ENCODE data around the gene SLC9B2.

The SLC9B2 gene

GRCh38 chr4:103036169-103036568, 40.4 kb downstream of the SLC9B2 start:
- no peaks in the 10 kb centered on the region for H3K27me3 ChIP-seq (ENCODE audit: insufficient read depth, poor library complexity, severe bottlenecking)
- no peak for TF ChIP-seq SPI1 (IDR thresholded peaks at IDR 0.05; ENCODE audit: borderline replicate concordance, low read depth)
- TF ChIP-seq REST (IDR thresholded peaks at IDR 0.05; ENCODE audit: insufficient replicate concordance, low read depth), result no peak
- no peak for TF ChIP-seq CTCF (IDR thresholded peaks at IDR 0.05; ENCODE audit: insufficient read depth, low read length)
- no peak for TF ChIP-seq POLR2AphosphoS5 (IDR thresholded peaks at IDR 0.05; ENCODE audit: low read depth)
- TF ChIP-seq GABPA (IDR thresholded peaks at IDR 0.05; ENCODE audit: low read depth), result no peak
- H3K4me3 ChIP-seq (replicated peaks; ENCODE audit: insufficient read depth, low read length), result no peak overlapping the region
- H3K27ac ChIP-seq (replicated peaks), result no peak overlapping the region
- DNase-seq (ENCODE audit: low read depth in 1 of 2, low spot score in 1 of 2), result no peak

GRCh38 chr4:103032574-103032973, 44.0 kb downstream of the SLC9B2 start:
- H3K4me3 ChIP-seq (replicated peaks; ENCODE audit: insufficient read depth, low read length), result no peak overlapping the region
- no peak for TF ChIP-seq SPI1 (IDR thresholded peaks at IDR 0.05; ENCODE audit: borderline replicate concordance, low read depth)
- peak; percentile 63 for TF ChIP-seq CTCF (IDR thresholded peaks at IDR 0.05; ENCODE audit: insufficient read depth, low read length)
- DNase-seq (ENCODE audit: low read depth in 1 of 2, low spot score in 1 of 2), result peak; percentile 25 to 62
- no peak overlapping the region for H3K27ac ChIP-seq (replicated peaks)
- H3K27me3 ChIP-seq (ENCODE audit: insufficient read depth, poor library complexity, severe bottlenecking), result no peaks in the 10 kb centered on the region

GRCh38 chr4:103030791-103031190, 45.8 kb downstream of the SLC9B2 start:
- no peak overlapping the region for H3K4me3 ChIP-seq (replicated peaks; ENCODE audit: insufficient read depth, low read length)
- H3K27ac ChIP-seq (replicated peaks), result no peak overlapping the region
- DNase-seq (ENCODE audit: low read depth in 1 of 2, low spot score in 1 of 2), result no peak
- no peaks in the 10 kb centered on the region for H3K27me3 ChIP-seq (ENCODE audit: insufficient read depth, poor library complexity, severe bottlenecking)
- TF ChIP-seq CTCF (IDR thresholded peaks at IDR 0.05; ENCODE audit: insufficient read depth, low read length) (no peak), SPI1 (IDR thresholded peaks at IDR 0.05; ENCODE audit: borderline replicate concordance, low read depth) (no peak), GABPA (IDR thresholded peaks at IDR 0.05; ENCODE audit: low read depth) (no peak), REST (IDR thresholded peaks at IDR 0.05; ENCODE audit: insufficient replicate concordance, low read depth) (no peak), POLR2AphosphoS5 (IDR thresholded peaks at IDR 0.05; ENCODE audit: low read depth) (no peak)

GRCh38 chr4:103029300-103029699, 47.3 kb downstream of the SLC9B2 start:
- no peak overlapping the region for H3K4me3 ChIP-seq (replicated peaks; ENCODE audit: insufficient read depth, low read length)
- H3K27me3 ChIP-seq (ENCODE audit: insufficient read depth, poor library complexity, severe bottlenecking), result no peaks in the 10 kb centered on the region
- DNase-seq (ENCODE audit: low read depth in 1 of 2, low spot score in 1 of 2), result no peak

More at GRCh38 chr4:103029300-103029699, 47.3 kb downstream of the SLC9B2 start:
- no peak overlapping the region for H3K27ac ChIP-seq (replicated peaks)
- TF ChIP-seq CTCF (IDR thresholded peaks at IDR 0.05; ENCODE audit: insufficient read depth, low read length), result no peak
- no peak for TF ChIP-seq GABPA (IDR thresholded peaks at IDR 0.05; ENCODE audit: low read depth)
- TF ChIP-seq REST (IDR thresholded peaks at IDR 0.05; ENCODE audit: insufficient replicate concordance, low read depth), result no peak
- no peak for TF ChIP-seq SPI1 (IDR thresholded peaks at IDR 0.05; ENCODE audit: borderline replicate concordance, low read depth)
- no peak for TF ChIP-seq POLR2AphosphoS5 (IDR thresholded peaks at IDR 0.05; ENCODE audit: low read depth)

Measured in HL-60 (cell line).